Panc1 (cell line): ENCODE results near the gene MCHR2. TPM values are rescaled to one million over a fixed set of nuclear protein-coding genes. Genes with fewer than 3 reads are reported as not detected.

Source experiments
- ATAC-seq: fragments of 200-7000 bp; cut with Tn5 transposase; 2 replicates; pipeline ENCODE4 v1.9.1; 2020; ENCODE audit warnings: mild to moderate bottlenecking, moderate library complexity
- BruUV-seq: library from RNA; stranded (reverse); fragments of 400-500 nt; replicated peaks from 2 replicates; lab custom pipeline; 2021; lab: Mats Ljungman, UMichigan
- CTCF ChIA-PET: fragments of 300-600 bp; sonication (Branson Sonifier 250); formaldehyde crosslinking; loops from one replicate; lab custom pipeline; 2022; ENCODE audit warnings: antibody characterized with exemption; lab: Charles Lee
- POLR2A ChIA-PET: fragments of 300-600 bp; sonication (Branson Sonifier 250); formaldehyde crosslinking; loops from one replicate; lab custom pipeline; 2022; ENCODE audit warnings: antibody characterized with exemption; lab: Charles Lee
- DNase-seq: peaks from one replicate; pipeline ENCODE4 v3.0.0-alpha.2; 2010; ENCODE audit warnings: low read depth, low spot score
- H3K27ac ChIP-seq: 2 replicates; pipeline ENCODE4 v1.5.1; 2011; ENCODE audit warnings: mild to moderate bottlenecking, low read length, inconsistent platforms
- H3K27me3 ChIP-seq: fragments of 200-500 bp; sonication (Bioruptor generic); 2 replicates; pipeline ENCODE4 v1.6.0; 2014; ENCODE audit warnings: low read length, inconsistent platforms; ENCODE audit not compliant: control insufficient read depth, insufficient read depth
- H3K36me3 ChIP-seq: fragments of 200-500 bp; sonication (Bioruptor generic); 2 replicates; pipeline ENCODE4 v1.5.1; 2014; ENCODE audit warnings: inconsistent platforms, mild to moderate bottlenecking, low read length, moderate library complexity; ENCODE audit not compliant: control insufficient read depth, insufficient read depth
- H3K4me1 ChIP-seq: 2 replicates; pipeline ENCODE4 v1.5.1; 2011; ENCODE audit warnings: inconsistent platforms, mild to moderate bottlenecking, low read length, moderate library complexity; ENCODE audit not compliant: control insufficient read depth, insufficient read depth
- H3K4me3 ChIP-seq, 2 experiments: 2 replicates each; pipeline ENCODE4 v1.5.1; 2011 to 2012; ENCODE audit warnings: low read depth in 2 of 2, low read length in 2 of 2, mild to moderate bottlenecking in 2 of 2, inconsistent platforms in 1 of 2, moderate library complexity in 1 of 2
- H3K9me3 ChIP-seq: fragments of 200-500 bp; sonication (Bioruptor generic); 2 replicates; pipeline ENCODE4 v1.5.1; 2014; ENCODE audit warnings: low read depth, mild to moderate bottlenecking, inconsistent platforms, low read length, moderate library complexity; ENCODE audit not compliant: control insufficient read depth, insufficient read depth
- CTCF ChIP-seq: fragments of 450-650 bp; IDR thresholded peaks from 2 replicates; pipeline ENCODE4 v1.5.1; 2017; ENCODE audit warnings: mild to moderate bottlenecking
- POLR2AphosphoS5 ChIP-seq: IDR thresholded peaks from 2 replicates; pipeline ENCODE4 v1.6.1; 2012; ENCODE audit warnings: mild to moderate bottlenecking, low read depth, low read length, moderate library complexity
- REST ChIP-seq, 2 experiments: IDR thresholded peaks; 2 replicates each; pipeline ENCODE4 v1.6.1; 2011 to 2012; ENCODE audit warnings: low read depth in 2 of 2, control low read depth in 1 of 2, low read length in 1 of 2, mild to moderate bottlenecking in 1 of 2, moderate library complexity in 1 of 2; ENCODE audit not compliant: insufficient read depth in 1 of 2
- SIN3A ChIP-seq: IDR thresholded peaks from 2 replicates; pipeline ENCODE4 v1.6.1; 2012; ENCODE audit warnings: low read depth, mild to moderate bottlenecking, low read length, moderate library complexity, borderline replicate concordance; ENCODE audit not compliant: insufficient read depth
- TCF7L2 ChIP-seq: IDR thresholded peaks from 2 replicates; pipeline ENCODE4 v1.6.1; 2011; ENCODE audit warnings: mild to moderate bottlenecking, low read depth, low read length, inconsistent platforms
- in situ Hi-C: cut with HindIII; loops from 2 replicates; pipeline ENCODE4 v1.10.0; 2016; ENCODE audit warnings: low sequenced_read_pairs, low pct_unique_long_range_greater_than_20kb
- intact Hi-C: fragments of 100-400 bp; cut with micrococcal nuclease; formaldehyde crosslinking; loops from one replicate; pipeline ENCODE4 v1.10.0; 2022; ENCODE audit not compliant: unreplicated experiment
- total RNA-seq: library from RNA; stranded (reverse); gene quantifications from one replicate; pipeline ENCODE4 v1.2.1, GENCODE V29; 2021; ENCODE audit not compliant: unreplicated experiment

The MCHR2 gene
- total RNA-seq, 1 experiment from 2014 or later, result not detected

DNA sequence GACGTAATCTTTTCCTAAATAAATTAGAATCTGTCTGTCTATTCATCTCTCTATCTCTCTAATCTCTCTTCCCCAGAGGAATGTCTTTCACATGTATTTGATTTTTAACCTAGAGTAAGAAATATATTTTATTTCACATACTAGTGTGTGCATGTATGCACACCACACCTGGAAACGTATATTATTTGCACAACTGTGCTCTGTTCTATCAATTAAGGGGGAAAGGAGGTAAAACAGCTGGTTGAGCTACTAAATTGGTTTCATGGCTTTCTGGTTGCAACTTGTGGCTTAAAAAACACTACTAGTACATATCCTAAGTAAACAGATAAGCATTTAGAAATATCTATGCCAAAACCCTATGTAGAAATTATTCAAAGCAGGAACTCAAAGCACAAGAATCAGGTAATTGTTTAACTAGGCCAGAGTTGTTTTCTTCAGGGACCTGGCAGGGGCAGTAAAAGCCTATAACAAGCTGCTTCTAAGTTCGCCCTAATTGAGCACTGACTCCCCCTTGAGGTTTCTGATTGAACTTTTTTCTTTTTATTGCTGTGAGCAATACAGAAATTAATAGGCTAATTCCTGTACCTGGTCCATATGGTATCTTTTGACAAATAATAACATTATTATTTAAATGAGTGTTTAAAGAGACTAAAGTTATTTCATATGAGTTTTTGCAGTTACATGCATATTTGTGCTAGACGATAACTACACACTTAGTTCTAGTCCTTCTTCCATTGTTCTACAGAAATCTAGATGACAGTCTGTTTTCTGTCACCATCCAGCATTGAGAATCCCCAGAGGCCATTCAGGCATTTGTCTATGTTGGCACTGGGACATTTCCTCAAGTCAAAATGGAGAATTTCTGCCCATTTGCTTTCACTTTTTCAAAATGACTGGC lies 88.6 kb downstream of the MCHR2 start:
- H3K36me3 ChIP-seq, result no peaks in the 10 kb centered on the region
- H3K9me3 ChIP-seq, result no peaks in the 10 kb centered on the region
- H3K4me3 ChIP-seq, result no peak overlapping the region
- CTCF ChIA-PET, result interaction anchor here (0.7 kb wide), 1 partner anchor 194 kb away, joined by 3 read pairs; no protein-coding TSS in a partner anchor
- H3K27me3 ChIP-seq, result peaks cover 10% of the 10 kb centered on the region
- intact Hi-C loops (no loop called here), in situ Hi-C loops (no loop called here)
- H3K4me1 ChIP-seq, result no peaks in the 10 kb centered on the region
- DNase-seq (peak; percentile 15), ATAC-seq (peak; percentile 79)
- H3K27ac ChIP-seq, result no peak overlapping the region
- BruUV-seq, result no TSS peak
- POLR2A ChIA-PET, result no interaction called here
- no peak for TF ChIP-seq SIN3A
- TF ChIP-seq TCF7L2, result no peak
- no peak for TF ChIP-seq REST (IDR thresholded peaks at IDR 0.05; ENCODE audit: insufficient read depth in 1 of 2, low read depth in 2 of 2, low read length in 1 of 2)
- peak; percentile 65; the same call in 1 of the 2 replicates for TF ChIP-seq CTCF
- no peak for TF ChIP-seq POLR2AphosphoS5

DNA sequence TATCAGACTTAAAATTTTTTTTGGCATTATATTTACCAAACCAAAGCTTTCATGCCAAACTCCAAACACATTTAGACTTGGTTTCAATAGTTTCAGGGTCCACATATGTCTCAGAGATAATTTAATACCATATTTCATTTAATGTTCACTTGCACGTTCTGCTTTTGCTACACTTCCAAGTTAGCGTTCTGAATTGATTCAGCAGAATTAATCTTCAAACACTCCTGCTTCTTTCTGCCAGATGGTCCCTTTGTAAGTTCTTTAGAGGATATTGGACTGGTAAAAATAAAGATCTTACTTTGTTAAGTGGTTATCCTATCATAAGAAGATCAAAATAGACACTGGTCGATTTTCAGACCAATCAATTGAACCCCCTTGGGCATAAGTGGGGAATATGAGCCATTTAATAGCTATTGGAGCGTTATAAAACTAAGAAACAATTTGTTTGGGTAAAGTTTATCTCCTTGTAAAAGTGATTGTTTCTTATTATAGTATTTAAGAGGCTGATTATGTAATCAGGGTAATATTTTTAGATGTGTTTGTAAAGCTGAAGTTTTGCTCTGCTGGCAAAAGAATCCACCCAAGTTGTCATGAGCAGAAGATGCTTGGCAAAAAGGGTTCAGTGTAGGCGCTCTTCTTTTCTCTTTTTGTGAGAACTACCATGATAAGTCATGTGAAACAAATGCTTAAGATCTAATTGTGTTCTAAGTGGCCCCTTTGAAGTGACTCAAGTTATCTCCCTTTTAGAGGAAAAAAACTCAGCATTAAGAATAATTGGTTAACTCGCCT lies 92.2 kb downstream of the MCHR2 start:
- Histone ChIP-seq H3K4me1 (no peaks in the 10 kb centered on the region), H3K27me3 (peaks cover 7% of the 10 kb centered on the region; the same call in 1 of the 2 replicates), H3K9me3 (no peaks in the 10 kb centered on the region), H3K36me3 (no peaks in the 10 kb centered on the region), H3K4me3 (no peak overlapping the region), H3K27ac (no peak overlapping the region)
- intact Hi-C loops (no loop called here), in situ Hi-C loops (no loop called here)
- ChIA-PET POLR2A (no interaction called here), CTCF (no interaction called here)
- BruUV-seq, result no TSS peak
- ATAC-seq, result no peak
- DNase-seq, result no peak
- no peak for TF ChIP-seq CTCF
- TF ChIP-seq POLR2AphosphoS5, result no peak
